Breast epithelium (tissue), 3 donors: ENCODE results near the gene CHCHD4.

Source experiments
- CTCF ChIP-seq, 3 donors: fragments of 450-650 bp; IDR thresholded peaks; one replicate each; pipeline ENCODE4 v1.5.1; 2016 to 2017; ENCODE audit warnings: antibody characterized with exemption in 3 of 3, mild to moderate bottlenecking in 3 of 3, moderate library complexity in 3 of 3
- POLR2A ChIP-seq: fragments of 450-650 bp; IDR thresholded peaks from one replicate; pipeline ENCODE4 v1.6.1; 2016; ENCODE audit warnings: antibody characterized with exemption, mild to moderate bottlenecking, moderate library complexity

DNA sequence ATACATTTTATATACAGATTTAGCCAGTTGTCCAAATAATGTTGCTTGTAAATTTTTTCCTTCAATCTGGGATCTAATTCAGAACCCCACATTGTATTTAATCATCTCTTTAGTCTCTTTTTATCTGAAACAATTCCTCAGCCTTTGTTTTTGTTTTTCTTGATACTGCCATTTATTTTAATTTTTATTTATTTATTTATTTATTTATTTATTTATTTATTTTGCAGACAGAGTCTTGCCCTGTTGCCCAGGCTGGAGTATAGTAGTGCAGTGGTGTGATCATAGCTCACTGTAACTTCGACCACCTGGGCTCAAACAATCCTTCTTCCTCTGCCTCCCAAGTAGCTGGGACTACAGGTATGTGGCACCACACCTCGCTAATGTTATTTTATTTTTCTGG, 61.5 kb downstream of the CHCHD4 start:
- no peak for TF ChIP-seq CTCF (IDR thresholded peaks at IDR 0.05)
- TF ChIP-seq POLR2A, result no peak
